AG04449 (cell line): ENCODE measurements around the gene STAMBPL1.
A peak's percentile ranks its signal among the peaks of the same experiment; 100 is the strongest.
"Not testable (repeated sequence)": the region's sequence is repeated elsewhere in the genome, so short reads cannot be mapped to it uniquely, and the experiment has no call there.

Experiments
- CTCF ChIA-PET: fragments of 350-600 bp; formaldehyde crosslinking; extraction: SDS; loops from one replicate; lab custom pipeline; 2021; ENCODE audit warnings: antibody characterized with exemption; lab: Yijun Ruan, JAX
- POLR2A ChIA-PET: fragments of 400-600, 350-600 bp; formaldehyde crosslinking; extraction: SDS; loops from one replicate; lab custom pipeline; 2020; ENCODE audit warnings: antibody characterized with exemption, inconsistent platforms; lab: Yijun Ruan, JAX
- DNase-seq: peaks from one replicate; pipeline ENCODE4 v3.0.0-alpha.2; 2010; ENCODE audit warnings: low read depth, low spot score
- H3K4me3 ChIP-seq: 2 replicates; pipeline ENCODE4 v1.5.1; 2011; ENCODE audit warnings: low read depth, mild to moderate bottlenecking, control low read depth, low read length
- CTCF ChIP-seq: IDR thresholded peaks from one replicate; pipeline ENCODE4 v1.5.1; 2011; ENCODE audit warnings: mild to moderate bottlenecking, moderate library complexity, low read length, control low read depth, inconsistent platforms; ENCODE audit not compliant: insufficient read depth; ENCODE audit errors: missing control alignments

The STAMBPL1 gene

DNA sequence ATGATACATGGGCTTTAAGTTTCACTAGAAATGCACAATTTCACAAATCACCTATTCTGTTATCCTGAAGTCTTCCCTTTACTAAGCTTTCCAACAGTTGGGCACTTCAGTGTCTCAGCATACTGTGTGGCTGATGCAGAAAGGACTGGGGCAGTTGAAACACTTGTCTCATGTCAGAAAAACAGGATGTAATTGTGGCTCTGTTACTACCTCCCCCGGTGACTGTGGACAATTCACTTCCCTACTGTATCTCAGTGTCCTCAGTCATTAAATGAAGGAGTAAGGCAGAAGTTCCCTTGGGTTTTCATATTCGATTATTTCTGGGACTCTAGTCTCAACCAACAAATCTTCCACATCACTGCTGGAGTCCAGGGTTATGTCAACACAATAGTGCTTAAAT is 46.3 kb upstream of the STAMBPL1 start:
- H3K4me3 ChIP-seq = no peak overlapping the region
- TF ChIP-seq CTCF = no peak
- ChIA-PET CTCF (interaction anchor here (0.9 to 27.7 kb wide), 15 partner anchors 9 to 391 kb away, joined by 3 to 1009 read pairs (median 31); no protein-coding TSS in a partner anchor), POLR2A (no interaction called here)
- DNase-seq = no peak

GRCh38 chr10:88835096-88835909 is 44.7 kb upstream of the STAMBPL1 start:
- DNase-seq = no peak
- ChIA-PET POLR2A (interaction anchor here (3.3 kb wide), 1 partner anchor 97 kb away, joined by 21 read pairs; no protein-coding TSS in a partner anchor), CTCF (interaction anchor here (0.6 to 27.7 kb wide), 75 partner anchors 10 to 389 kb away, joined by 3 to 1009 read pairs (median 6); partner anchors contain the start of genes ANKRD22, CH25H, FAS and RNLS)

GRCh38 chr10:88835910-88836221 is 44.2 kb upstream of the STAMBPL1 start:
- DNase-seq = no peak
- no peak for TF ChIP-seq CTCF
- POLR2A ChIA-PET = interaction anchor here (3.3 kb wide), 1 partner anchor 96 kb away, joined by 21 read pairs; no protein-coding TSS in a partner anchor
- CTCF ChIA-PET = interaction anchor here (0.6 to 27.7 kb wide), 68 partner anchors 10 to 382 kb away, joined by 3 to 1009 read pairs (median 6); partner anchors contain the start of genes ANKRD22, CH25H, FAS and RNLS
- no peak overlapping the region for H3K4me3 ChIP-seq

More at GRCh38 chr10:88835096-88835909, 44.7 kb upstream of the STAMBPL1 start:
- H3K4me3 ChIP-seq = no peak overlapping the region
- TF ChIP-seq CTCF = peak; percentile 87

DNA sequence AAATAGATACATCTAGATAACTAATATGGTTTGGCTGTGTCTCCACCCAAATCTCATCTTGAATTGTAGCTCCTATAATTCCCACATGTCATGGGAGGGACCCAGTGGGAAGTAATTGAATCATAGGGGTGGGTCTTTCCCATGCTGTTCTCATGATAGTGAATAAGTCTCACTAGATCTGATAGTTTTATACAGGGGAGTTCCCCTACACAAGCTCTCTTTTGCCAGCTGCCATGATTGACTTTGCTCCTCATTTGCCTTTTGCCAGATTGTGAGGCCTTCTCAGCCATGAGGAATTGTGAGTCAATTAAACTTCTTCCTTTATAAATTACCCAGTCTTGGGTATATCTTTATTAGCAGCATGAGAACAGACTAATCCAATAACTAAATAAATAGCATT is 42.4 kb upstream of the STAMBPL1 start:
- DNase-seq, H3K4me3 ChIP-seq: not testable (repeated sequence)
- ChIA-PET POLR2A (interaction anchor here (3.3 kb wide), 1 partner anchor 94 kb away, joined by 21 read pairs; no protein-coding TSS in a partner anchor), CTCF (interaction anchor here (0.6 to 27.7 kb wide), 21 partner anchors 8 to 381 kb away, joined by 3 to 1009 read pairs (median 20); partner anchors contain the start of gene FAS)

DNA sequence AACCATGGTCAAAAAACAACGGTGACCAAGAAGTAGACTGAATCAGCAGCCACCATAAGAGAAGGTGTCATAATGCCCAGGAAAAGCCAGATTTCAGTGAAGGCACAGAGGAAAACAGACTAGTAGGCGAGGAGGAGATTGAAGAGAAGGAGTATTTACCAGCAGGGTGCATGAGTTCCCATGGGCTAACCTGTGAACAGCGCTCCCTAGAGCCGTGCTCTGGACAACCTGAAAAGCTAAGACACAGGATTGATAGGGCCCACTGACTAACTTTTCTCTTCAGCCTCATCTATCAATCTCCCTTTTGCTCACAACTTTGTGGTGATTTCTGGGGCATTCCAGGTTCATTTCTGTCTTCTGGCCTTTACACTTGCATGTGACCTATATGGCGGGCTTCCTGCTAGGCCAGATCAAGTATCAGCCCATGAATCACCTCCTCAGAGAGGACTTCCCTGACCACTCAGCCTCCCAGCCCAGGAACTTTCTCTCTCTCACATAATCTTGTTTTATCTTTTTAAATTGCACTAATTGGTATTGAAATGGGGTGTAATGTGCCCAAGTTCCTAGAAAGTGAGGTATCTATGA is 41.2 kb upstream of the STAMBPL1 start:
- ChIA-PET CTCF (interaction anchor here (1.0 to 27.7 kb wide), 4 partner anchors 11 to 379 kb away, joined by 4 to 1009 read pairs (median 24); no protein-coding TSS in a partner anchor), POLR2A (no interaction called here)
- TF ChIP-seq CTCF = no peak
- DNase-seq = no peak
- no peak overlapping the region for H3K4me3 ChIP-seq

DNA sequence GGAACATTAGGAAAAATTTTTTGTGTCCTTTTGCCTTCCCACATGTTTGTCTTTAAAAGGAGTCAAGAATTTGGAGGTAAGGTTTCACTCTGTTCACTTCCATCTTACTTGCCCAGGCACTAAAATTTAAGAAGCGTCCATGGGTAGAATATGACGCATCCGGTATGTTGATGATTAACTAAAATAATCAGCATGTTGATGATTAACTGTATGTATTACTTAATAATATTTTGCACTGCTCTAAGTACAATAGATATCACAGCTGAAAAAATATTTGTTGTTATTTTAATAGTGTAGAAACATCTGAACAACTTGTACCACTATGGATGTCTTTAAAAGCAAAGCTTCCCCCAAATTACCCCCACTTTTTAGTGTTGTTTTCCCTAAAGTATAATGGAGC is 39.9 kb upstream of the STAMBPL1 start:
- DNase-seq = no peak
- no peak overlapping the region for H3K4me3 ChIP-seq
- ChIA-PET CTCF (interaction anchor here (1.3 to 27.7 kb wide), 4 partner anchors 8 to 377 kb away, joined by 3 to 1009 read pairs (median 7); no protein-coding TSS in a partner anchor), POLR2A (interaction anchor here (0.6 kb wide), 1 partner anchor 191 kb away, joined by 3 read pairs; no protein-coding TSS in a partner anchor)
- TF ChIP-seq CTCF = no peak
